ENCODE measurements around the gene SLC9A2.
A peak's percentile ranks its signal among the peaks of the same experiment; 100 is the strongest.

Gene SLC9A2

GRCh38 chr2:102604769-102605168 is 14.6 kb upstream of the SLC9A2 start:
- peaks cover 64% of the 10 kb centered on the region for H3K27me3 ChIP-seq (ENCODE audit: insufficient read depth, low read depth, severe bottlenecking)
- no peaks in the 10 kb centered on the region for H3K36me3 ChIP-seq
- no peaks in the 10 kb centered on the region for H3K9me3 ChIP-seq (ENCODE audit: severe bottlenecking)
- no peak for TF ChIP-seq CTCF (IDR thresholded peaks at IDR 0.05; ENCODE audit: low read depth, low read length)
- H3K27ac ChIP-seq, result no peak overlapping the region
- DNase-seq, result no peak
- no peak overlapping the region for H3K4me3 ChIP-seq (ENCODE audit: low read depth, low read length)

- DNase-seq, result no peak
- no peak for TF ChIP-seq CTCF (IDR thresholded peaks at IDR 0.05; ENCODE audit: low read depth, low read length)
- no peaks in the 10 kb centered on the region for H3K36me3 ChIP-seq
- H3K9me3 ChIP-seq (ENCODE audit: severe bottlenecking), result no peaks in the 10 kb centered on the region
- peaks cover 63% of the 10 kb centered on the region for H3K27me3 ChIP-seq (ENCODE audit: insufficient read depth, low read depth, severe bottlenecking)
- H3K4me3 ChIP-seq (ENCODE audit: low read depth, low read length), result no peak overlapping the region
- H3K27ac ChIP-seq, result no peak overlapping the region
These were observed 13.0 kb upstream of the SLC9A2 start for GRCh38 chr2:102606353-102606752.

GRCh38 chr2:102615620-102616436 is 3.5 kb upstream of the SLC9A2 start:
- peak; percentile 31 for DNase-seq
- peak; percentile 88 for TF ChIP-seq CTCF (IDR thresholded peaks at IDR 0.05; ENCODE audit: low read depth, low read length)
- H3K4me3 ChIP-seq (ENCODE audit: low read depth, low read length), result no peak overlapping the region

GRCh38 chr2:102618452-102619413 is 620 bp upstream of the SLC9A2 start:
- H3K9me3 ChIP-seq (ENCODE audit: severe bottlenecking), result peaks cover 2% of the 10 kb centered on the region
- H3K36me3 ChIP-seq, result no peaks in the 10 kb centered on the region
- peaks cover 80% of the 10 kb centered on the region for H3K27me3 ChIP-seq (ENCODE audit: insufficient read depth, low read depth, severe bottlenecking)
- no peak for TF ChIP-seq CTCF (IDR thresholded peaks at IDR 0.05; ENCODE audit: low read depth, low read length)
- H3K4me3 ChIP-seq (ENCODE audit: low read depth, low read length), result no peak overlapping the region
- DNase-seq, result peak; percentile 7
- no peak overlapping the region for H3K27ac ChIP-seq

More at GRCh38 chr2:102615620-102616436, 3.5 kb upstream of the SLC9A2 start:
- Histone ChIP-seq H3K9me3 (ENCODE audit: severe bottlenecking) (peaks cover 2% of the 10 kb centered on the region), H3K36me3 (no peaks in the 10 kb centered on the region), H3K27ac (no peak overlapping the region), H3K27me3 (ENCODE audit: insufficient read depth, low read depth, severe bottlenecking) (peaks cover 75% of the 10 kb centered on the region)

- Histone ChIP-seq H3K4me3 (ENCODE audit: low read depth, low read length) (no peak overlapping the region), H3K27ac (no peak overlapping the region), H3K9me3 (ENCODE audit: severe bottlenecking) (peaks cover 2% of the 10 kb centered on the region), H3K36me3 (no peaks in the 10 kb centered on the region), H3K27me3 (ENCODE audit: insufficient read depth, low read depth, severe bottlenecking) (peaks cover 85% of the 10 kb centered on the region)
- TF ChIP-seq CTCF (IDR thresholded peaks at IDR 0.05; ENCODE audit: low read depth, low read length), result no peak
- DNase-seq, result no peak
These were observed 979 bp downstream of the SLC9A2 start for GRCh38 chr2:102620332-102620731.

All from WERI-Rb-1 (cell line).